HEK293 (cell line): Measurements from ENCODE around the gene DCAF8L1.

Source experiments
- CTCF ChIP-seq: fragments of 450-650 bp; formaldehyde crosslinking; IDR thresholded peaks from 2 replicates; pipeline ENCODE4 v1.5.1; 2016; ENCODE audit warnings: missing biosample characterization, missing genetic modification characterization
- MYNN ChIP-seq: fragments of 450-650 bp; formaldehyde crosslinking; IDR thresholded peaks from 2 replicates; pipeline ENCODE4 v1.5.1; 2016; ENCODE audit warnings: missing biosample characterization, missing genetic modification characterization, borderline replicate concordance
- ZBTB11 ChIP-seq: fragments of 450-650 bp; formaldehyde crosslinking; conservative IDR thresholded peaks from 2 replicates; pipeline ENCODE4 v1.5.1; 2016; ENCODE audit warnings: low read depth, missing biosample characterization, missing genetic modification characterization
- ZBTB49 ChIP-seq: fragments of 450-650 bp; formaldehyde crosslinking; IDR thresholded peaks from 2 replicates; pipeline ENCODE4 v1.5.1; 2016; ENCODE audit warnings: missing biosample characterization, missing genetic modification characterization, low read depth
- ZFP3 ChIP-seq: fragments of 450-650 bp; formaldehyde crosslinking; IDR thresholded peaks from 2 replicates; pipeline ENCODE4 v1.5.1; 2016; ENCODE audit warnings: low read depth, missing biosample characterization, missing genetic modification characterization
- ZNF24 ChIP-seq: fragments of 450-650 bp; formaldehyde crosslinking; IDR thresholded peaks from 2 replicates; pipeline ENCODE4 v1.5.1; 2016; ENCODE audit warnings: missing biosample characterization, missing genetic modification characterization
- ZNF274 ChIP-seq, 2 experiments: fragments of 200-500 bp in 1 of 2; fragments of 450-650 bp in 1 of 2; sonication (Bioruptor generic) in 1 of 2; formaldehyde crosslinking in 1 of 2; IDR thresholded peaks; 2 replicates each; pipeline versions ENCODE4 v1.5.1 to v1.6.1; 2014 to 2016; ENCODE audit warnings: borderline replicate concordance in 1 of 2, inconsistent platforms in 1 of 2, low read length in 1 of 2, missing biosample characterization in 1 of 2, missing genetic modification characterization in 1 of 2
- ZNF571 ChIP-seq: fragments of 450-650 bp; formaldehyde crosslinking; IDR thresholded peaks from 2 replicates; pipeline ENCODE4 v1.5.0; 2017; ENCODE audit warnings: missing biosample characterization, missing genetic modification characterization
- ZNF747 ChIP-seq: fragments of 450-650 bp; formaldehyde crosslinking; IDR thresholded peaks from 2 replicates; pipeline ENCODE4 v1.5.1; 2016; ENCODE audit warnings: missing biosample characterization, missing genetic modification characterization

- TF ChIP-seq CTCF (tag by site-specific recombination) (no peak), ZNF747 (tag by site-specific recombination) (no peak), ZBTB49 (tag by site-specific recombination) (no peak), ZBTB11 (tag by site-specific recombination) (no peak), ZNF24 (tag by site-specific recombination) (no peak), ZNF274 (IDR thresholded peaks at IDR 0.05; ENCODE audit: low read length) (no peak), ZNF274 (tag by site-specific recombination; IDR thresholded peaks at IDR 0.05; ENCODE audit: borderline replicate concordance) (no peak), MYNN (tag by site-specific recombination) (no peak), ZFP3 (tag by site-specific recombination) (no peak), ZNF571 (no peak)
Measured at GRCh38 chrX:28016823-28017222, 35.6 kb upstream of the DCAF8L1 start.
